Measurements from ENCODE around the gene MT1X.
A peak's percentile ranks its signal among the peaks of the same experiment; 100 is the strongest.
"Not testable (repeated sequence)": the region's sequence is repeated elsewhere in the genome, so short reads cannot be mapped to it uniquely, and the experiment has no call there.

Gene MT1X

GRCh38 chr16:56713794-56714193 is 31.5 kb downstream of the MT1X start:
- DNase-seq: no peak

GRCh38 chr16:56715126-56715525 is 32.9 kb downstream of the MT1X start:
- no peak for DNase-seq

GRCh38 chr16:56716761-56717160 is 34.5 kb downstream of the MT1X start:
- DNase-seq: no peak

GRCh38 chr16:56717532-56717931 is 35.3 kb downstream of the MT1X start:
- DNase-seq: not testable (repeated sequence)

GRCh38 chr16:56722200-56722842 is 40.1 kb downstream of the MT1X start:
- no peak for DNase-seq

- DNase-seq: no peak
These were observed 41.9 kb downstream of the MT1X start for GRCh38 chr16:56724191-56724590.

- DNase-seq: no peak
These were observed 44.0 kb downstream of the MT1X start for GRCh38 chr16:56726283-56726682.

GRCh38 chr16:56726926-56727325 is 44.7 kb downstream of the MT1X start:
- no peak for DNase-seq

- DNase-seq: no peak
These were observed 45.8 kb downstream of the MT1X start for GRCh38 chr16:56728027-56728426.

GRCh38 chr16:56728980-56729734 is 46.9 kb downstream of the MT1X start:
- DNase-seq: no peak

- DNase-seq: peak; percentile 95
These were observed 47.7 kb downstream of the MT1X start, which contains the start of gene NUP93 for GRCh38 chr16:56729735-56730662. Gene NUP93 (plus strand): TSS chr16:56730129. CDS start chr16:56748248, 18,119 bp downstream.

- no peak for DNase-seq
These were observed 50.1 kb downstream of the MT1X start for GRCh38 chr16:56732366-56732765.

- peak; percentile 52 for DNase-seq
These were observed 50.6 kb downstream of the MT1X start for GRCh38 chr16:56732832-56733231.
